ENCODE data around the gene LMOD2.

Gene LMOD2

DNA sequence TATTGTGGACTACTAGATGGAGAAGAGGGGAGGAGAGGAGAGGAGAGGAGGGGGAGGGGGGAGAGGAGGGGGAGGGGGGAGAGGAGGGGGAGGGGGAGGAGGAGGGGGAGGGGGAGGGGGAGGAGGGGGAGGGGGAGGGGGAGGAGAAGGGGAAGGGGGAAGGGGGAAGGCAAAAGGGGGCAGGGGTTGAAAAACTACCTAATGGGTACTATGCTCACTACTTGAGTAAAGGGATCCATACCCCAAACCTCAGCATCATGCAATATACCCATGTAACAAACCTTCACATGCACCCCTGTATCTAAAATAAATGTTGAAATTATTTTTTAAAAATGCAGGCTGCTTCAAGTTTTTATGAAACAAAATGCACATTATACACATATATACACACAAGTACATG is 15.1 kb upstream of the LMOD2 start:
- no peak for DNase-seq (ENCODE audit: low read depth)

DNA sequence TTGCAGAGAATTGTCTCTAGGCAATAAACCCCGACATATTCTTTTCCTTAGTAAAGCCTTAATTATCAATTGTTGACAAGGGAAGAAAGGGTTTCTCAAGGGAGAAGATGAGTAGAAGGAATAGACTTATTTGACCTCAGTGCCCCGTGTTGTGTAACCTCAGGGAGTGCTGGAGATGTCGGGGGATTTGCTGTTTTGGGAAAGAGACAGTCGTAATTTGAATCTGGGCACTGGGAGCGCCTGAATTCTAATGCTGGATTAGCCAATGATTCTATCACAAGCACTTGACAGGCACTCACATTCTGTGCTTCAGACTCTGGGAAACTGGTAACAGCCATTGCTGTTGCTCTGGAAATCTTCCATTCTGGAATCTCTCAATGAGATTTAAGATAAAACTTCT is 13.8 kb upstream of the LMOD2 start:
- DNase-seq (ENCODE audit: low read depth): no peak

DNA sequence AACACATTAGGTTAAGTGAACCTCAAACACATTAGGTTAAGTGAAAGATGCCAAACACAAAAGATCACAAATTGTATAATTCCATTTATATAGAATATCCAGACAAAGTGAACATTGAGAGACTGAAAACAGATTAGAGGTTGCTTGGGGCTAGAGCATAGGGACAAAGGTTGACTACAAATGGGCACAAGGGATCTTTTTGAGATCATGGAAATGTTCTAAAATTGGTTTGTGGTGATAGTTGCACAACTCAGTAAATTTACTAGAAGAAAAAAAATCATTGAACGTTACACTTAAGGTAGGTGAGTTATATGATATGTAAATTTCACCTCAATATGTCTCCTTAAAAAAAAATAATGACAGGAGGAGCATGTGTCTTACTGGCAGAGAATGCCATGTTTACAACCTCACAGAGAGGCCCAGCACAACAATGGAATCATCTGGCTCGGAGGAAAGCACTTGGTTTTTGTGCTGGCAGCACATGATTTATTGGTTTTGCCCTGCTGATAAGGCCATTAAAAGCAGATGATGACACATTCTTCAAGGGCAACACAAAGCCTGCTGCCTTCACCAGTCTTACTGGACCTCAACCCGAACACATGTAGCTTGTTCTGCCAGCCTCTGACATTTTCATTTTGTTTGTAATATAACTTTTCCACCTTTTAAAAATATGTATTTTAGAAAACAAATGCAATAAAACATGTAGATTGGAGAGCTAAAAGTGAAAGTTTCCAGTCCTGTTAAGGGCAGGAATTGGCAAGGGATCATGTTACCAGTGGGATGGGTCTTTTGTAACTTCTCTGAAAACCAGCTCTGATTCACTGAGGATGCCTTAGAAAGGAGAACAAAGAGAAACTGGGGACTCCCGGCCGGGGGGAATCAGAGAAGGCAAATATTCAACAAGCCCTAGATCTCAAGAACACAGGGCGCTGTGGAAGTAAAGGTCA is 11.9 kb upstream of the LMOD2 start:
- DNase-seq (ENCODE audit: low read depth): peak; percentile 40

DNA sequence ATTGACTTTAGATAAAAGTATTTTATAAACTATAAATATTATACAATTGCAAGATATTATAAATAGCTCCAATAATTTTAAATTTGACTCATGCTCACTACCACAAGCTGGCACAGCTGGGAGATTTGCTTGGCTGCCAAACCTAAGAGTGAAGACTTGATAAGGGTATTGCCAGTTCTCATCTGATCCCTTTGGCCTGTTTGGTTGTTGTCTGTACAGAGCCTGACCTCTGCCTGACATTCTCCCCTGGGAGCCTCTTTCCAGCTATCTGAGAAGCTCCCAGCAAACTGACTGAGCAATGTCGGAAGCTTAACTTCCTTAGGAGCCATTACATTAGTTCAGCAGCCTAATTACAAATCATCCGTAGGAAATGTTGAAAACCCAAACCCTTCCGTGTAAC is 10.2 kb upstream of the LMOD2 start:
- DNase-seq (ENCODE audit: low read depth): no peak

DNA sequence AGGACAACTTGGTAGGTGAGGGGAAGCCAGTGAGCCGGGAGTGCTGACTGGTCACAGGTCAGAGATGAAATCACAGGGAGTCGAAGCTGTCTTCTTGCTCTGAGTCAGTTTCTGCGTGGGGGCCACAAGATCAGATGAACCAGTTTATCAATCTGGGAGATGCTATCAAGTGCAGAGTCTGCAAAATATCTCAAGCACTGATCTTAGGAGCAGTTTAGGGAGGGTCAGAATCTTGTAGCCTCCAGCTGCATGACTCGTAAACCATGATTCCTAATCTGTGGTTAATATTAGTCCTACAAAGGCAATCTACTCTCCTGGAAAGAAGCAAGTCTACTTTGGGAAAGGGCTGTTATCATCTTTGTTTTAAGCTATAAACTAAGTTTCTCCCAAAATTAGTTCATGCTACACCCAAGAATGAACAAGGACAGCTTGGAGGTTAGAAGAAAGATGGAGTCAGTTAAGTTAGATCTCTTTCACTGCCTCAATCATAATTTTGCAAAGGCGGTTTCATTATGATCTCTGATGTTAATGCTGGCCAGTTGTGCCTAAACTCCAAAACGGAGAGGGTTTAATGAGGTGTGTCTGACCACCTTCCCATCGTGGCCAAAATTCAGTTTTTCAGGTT is 8.4 kb upstream of the LMOD2 start:
- DNase-seq (ENCODE audit: low read depth): no peak

DNA sequence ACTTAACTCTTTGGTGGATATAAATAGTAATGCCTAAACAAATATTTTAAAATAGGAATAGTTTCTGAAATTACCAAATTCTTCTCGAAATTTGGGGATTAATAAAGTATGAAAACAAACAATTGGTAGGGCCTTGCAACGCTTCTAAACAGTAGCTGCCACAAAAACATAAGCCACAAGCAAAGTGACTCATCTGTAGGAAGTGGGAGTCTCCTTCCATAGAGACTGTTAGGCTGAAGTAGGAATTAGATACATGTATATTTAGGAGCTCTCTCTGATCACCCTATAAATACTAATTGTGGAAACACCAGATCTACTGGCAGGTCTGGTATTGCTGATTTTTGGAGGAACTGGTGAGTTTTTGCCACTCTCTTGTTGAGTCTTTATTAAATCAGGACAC is 5.7 kb upstream of the LMOD2 start:
- DNase-seq (ENCODE audit: low read depth): no peak

DNA sequence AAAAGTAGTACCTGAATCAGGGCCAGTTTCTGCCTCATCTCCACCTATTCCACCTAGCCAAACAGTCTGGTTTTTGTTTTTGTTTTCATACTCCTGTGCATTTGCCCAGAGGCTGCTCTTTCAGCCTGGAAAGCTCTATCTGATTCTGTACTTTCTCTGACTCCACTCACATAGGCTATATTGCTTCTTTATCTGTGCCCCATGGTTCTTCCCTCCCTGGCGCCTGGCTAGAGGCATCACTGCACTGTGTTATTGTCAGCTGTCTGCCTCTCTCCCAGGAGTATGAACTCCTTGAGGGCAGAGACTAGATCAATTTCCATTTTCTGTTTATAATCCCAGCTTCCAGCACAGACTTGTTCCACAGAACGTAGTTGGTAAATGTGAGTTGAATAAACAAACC is 5.1 kb upstream of the LMOD2 start:
- DNase-seq (ENCODE audit: low read depth): no peak

DNA sequence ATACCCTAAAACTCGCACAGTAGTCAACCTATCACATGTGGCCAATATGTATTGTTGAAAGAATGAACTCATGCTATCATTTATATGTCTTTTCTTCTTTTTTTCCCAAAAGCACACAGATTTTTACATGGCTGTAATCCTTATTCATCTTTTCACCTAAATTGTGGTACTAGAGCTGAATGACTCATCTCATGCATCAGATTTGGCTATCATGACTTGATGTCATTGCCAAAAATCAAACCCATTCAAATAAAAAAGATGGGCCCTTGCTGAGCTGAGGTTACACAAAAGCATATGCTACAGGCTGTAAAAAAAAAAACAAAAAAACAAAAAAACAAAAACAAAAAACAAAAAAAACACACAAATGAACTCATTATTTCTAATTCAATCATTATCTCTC is 3.3 kb upstream of the LMOD2 start:
- DNase-seq (ENCODE audit: low read depth): no peak

DNA sequence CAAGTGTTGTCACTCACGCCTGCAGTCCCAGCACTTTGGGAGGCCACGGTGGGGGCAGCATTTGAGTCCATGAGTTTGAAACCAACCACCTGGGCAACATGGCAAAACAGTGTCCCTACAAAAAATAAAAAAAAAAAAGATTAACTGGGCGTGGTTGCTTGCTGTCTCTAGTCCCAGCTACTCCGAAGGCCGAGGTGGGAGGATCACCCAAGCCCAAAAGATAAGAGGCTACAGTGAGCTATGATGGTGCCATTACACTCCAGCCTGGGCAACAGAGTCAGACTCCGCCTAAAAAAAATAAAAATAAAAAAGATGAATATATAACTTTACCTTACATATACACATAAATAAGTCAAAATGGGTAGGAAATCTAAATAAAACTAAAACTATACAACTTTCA is 2.5 kb upstream of the LMOD2 start:
- DNase-seq (ENCODE audit: low read depth): no peak

DNA sequence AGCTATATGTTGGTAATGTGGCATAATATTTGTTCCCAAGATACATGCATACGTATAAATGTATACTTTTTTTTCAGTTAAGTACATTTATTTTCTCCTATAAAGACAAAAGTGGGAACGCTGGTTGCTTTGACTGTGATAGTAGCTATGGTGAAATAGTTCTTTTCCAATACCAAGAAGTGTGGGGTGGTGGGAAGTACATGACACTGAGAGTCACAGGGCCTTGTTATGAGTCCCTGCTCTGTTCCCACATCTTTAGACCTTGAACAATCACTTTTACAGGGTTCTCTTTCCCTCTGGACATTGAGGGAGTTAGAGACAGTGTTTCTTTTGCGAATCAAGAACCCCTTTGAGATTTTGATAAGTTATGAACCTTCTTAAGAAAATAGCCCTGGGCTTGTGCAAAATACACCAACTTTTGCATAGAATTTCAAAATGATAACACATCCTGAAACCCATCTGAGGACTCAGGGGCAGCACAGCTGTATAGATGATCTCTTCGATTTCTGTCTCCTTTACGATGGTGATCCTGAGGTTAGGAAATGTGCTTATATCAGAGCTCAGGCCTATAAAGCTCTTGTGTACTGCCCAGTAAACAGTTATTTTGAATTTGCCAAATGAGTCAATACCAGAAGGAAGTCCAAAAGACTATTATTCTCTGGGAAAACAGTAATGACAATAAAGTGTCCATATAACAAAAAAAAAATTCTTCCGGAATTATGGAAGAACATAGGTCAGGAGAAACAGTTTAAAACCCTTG is 1.1 kb downstream of the LMOD2 start:
- DNase-seq (ENCODE audit: low read depth): no peak

DNA sequence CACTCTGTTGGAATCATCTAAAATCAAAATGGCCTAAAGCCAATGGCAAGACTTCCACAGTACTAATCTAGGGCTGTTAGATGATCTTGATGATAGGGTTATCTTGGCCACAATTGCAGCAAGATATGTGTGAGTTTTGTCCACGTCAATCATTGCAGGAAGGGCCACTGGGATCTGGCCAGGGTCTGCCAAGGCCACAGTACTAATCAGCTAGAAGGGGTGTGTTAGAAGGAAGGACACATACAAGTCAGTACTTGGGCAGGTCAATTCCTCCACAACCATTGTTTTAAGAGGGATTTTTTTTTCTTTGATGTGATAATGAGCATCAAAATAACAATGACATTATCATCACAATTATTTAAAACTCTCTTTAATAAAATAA is 1.6 kb downstream of the LMOD2 start:
- DNase-seq (ENCODE audit: low read depth): no peak

DNA sequence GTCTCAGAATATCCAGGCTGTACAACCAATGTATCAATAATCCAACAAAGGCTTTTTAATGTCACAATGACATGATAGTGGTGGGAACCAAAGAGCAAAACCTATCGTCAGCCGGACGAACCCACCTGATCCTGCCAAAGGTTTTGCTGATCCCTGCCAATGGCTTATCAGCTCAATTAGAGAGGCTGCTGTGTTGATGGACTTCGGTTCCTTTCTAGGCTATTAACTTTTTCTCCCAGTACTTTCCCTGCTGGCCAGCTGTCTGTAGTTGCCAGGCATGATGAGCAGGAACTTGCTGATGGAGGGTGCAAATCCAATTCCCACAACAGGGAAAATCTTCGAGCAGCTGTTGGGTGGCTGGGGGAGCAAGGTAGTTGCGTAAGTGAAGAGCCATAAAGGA is 2.4 kb downstream of the LMOD2 start:
- DNase-seq (ENCODE audit: low read depth): no peak

DNA sequence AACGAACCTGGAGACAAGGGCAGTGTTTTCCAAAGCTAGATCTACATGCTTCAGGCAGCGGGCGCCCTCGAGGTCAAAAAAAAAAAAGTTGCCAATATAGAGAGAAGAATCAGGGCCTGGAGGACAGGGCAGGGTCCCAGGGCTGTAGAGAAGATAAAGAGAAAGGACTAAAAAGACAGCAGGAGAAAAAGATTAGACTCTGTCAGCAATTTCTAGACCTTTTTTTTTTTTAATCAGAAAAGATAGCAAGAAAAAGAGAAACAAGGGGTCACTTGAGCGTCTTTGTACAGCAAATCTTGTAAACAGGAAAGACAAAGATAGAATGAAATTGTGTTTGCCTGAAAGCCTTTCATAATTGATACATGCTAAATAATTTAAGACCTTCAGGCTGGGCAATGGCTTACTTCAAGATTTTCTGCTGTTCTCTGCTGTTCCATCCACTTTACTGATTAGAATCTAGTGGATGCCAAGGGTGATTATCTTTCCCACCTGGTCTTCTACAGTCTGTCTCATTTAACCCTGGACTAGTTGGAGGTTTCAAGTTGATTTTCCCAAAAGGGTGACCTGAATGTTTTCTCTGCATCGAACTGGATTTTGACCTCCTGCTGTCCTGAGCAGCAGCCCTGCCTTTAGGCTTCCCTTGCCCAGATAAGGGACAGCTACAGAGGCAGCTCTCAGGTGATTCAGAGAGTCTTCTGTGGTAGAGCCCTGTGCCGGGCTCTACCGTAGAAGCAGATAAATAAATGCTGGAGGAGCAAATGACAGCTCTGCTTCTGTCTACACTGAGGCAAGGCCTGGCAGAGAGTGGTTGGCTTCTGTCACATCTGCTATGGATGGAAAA is 5.1 kb downstream of the LMOD2 start:
- DNase-seq (ENCODE audit: low read depth): no peak

DNA sequence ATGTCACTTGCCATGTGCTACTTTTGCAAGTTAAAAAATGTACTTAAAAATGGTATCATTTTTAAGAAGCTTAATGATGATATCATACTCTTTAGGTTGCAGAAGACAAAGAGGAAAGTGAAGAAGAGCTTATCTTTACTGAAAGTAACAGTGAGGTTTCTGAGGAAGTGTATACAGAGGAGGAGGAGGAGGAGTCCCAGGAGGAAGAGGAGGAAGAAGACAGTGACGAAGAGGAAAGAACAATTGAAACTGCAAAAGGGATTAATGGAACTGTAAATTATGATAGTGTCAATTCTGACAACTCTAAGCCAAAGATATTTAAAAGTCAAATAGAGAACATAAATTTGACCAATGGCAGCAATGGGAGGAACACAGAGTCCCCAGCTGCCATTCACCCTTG is 6.1 kb downstream of the LMOD2 start:
- no peak for DNase-seq (ENCODE audit: low read depth)

DNA sequence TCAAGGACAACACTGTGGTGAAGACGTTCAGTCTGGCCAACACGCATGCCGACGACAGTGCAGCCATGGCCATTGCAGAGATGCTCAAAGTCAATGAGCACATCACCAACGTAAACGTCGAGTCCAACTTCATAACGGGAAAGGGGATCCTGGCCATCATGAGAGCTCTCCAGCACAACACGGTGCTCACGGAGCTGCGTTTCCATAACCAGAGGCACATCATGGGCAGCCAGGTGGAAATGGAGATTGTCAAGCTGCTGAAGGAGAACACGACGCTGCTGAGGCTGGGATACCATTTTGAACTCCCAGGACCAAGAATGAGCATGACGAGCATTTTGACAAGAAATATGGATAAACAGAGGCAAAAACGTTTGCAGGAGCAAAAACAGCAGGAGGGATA is 6.6 kb downstream of the LMOD2 start:
- DNase-seq (ENCODE audit: low read depth): no peak

DNA sequence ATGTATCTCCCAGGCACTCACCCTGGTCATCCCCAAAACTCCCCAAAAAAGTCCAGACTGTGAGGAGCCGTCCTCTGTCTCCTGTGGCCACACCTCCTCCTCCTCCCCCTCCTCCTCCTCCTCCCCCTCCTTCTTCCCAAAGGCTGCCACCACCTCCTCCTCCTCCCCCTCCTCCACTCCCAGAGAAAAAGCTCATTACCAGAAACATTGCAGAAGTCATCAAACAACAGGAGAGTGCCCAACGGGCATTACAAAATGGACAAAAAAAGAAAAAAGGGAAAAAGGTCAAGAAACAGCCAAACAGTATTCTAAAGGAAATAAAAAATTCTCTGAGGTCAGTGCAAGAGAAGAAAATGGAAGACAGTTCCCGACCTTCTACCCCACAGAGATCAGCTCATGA is 7.1 kb downstream of the LMOD2 start:
- DNase-seq (ENCODE audit: low read depth): no peak

DNA sequence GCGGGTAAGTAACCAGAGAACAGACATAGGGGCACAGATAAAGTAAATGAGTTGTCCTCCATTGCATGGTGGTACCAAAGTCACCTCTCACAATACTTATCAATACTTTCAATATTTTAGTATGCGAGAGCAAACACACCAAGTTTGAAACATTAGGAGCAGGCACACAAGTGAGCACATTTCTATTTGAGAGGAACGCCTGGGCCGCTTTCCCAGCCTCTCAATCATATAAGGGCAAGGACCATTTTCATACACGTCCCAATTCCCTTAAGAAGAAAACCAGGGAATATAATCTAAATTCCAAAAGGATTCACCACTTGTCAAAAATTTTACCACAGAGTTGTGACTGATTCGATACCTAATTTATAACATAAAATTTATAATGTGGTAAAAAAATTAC is 7.5 kb downstream of the LMOD2 start:
- DNase-seq (ENCODE audit: low read depth): no peak

DNA sequence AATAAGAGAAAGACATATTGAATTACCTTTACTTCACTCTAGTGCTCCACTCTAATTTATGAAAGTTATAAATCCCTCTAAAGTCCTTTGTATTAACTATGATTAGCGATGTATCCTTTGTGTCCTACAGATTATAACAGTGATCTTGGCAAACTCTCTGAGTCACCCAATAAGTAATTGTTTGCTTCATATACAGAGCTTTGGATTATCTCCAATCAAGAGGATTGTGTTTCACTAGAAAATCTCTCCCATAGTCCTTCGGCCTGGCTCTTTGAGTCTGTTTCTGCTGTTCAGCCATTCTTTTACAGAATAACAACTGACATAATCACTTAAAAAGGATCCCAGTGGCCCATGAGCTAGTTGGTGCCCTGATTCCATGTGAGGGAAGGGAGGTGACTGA is 9.5 kb downstream of the LMOD2 start:
- DNase-seq (ENCODE audit: low read depth): no peak

DNA sequence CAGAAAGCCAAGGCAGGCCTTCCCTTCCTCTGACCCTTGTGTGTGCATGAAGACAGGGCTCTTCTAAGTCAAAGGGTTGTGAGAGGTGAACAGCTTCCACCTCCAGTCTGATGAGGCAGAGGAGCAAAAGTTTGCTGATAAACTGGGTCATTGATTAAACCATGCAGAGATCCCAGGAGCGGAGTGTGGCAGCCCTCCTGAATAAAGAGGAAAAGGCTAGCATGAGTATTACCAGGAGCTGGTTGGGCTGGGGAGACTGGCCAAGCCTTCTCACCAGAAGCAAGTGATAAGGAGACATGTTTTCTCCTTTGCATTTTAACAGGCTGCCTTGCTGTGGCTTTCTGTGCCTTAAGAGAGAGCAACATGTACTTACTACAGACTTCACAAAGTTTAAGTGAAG is 10.2 kb downstream of the LMOD2 start:
- DNase-seq (ENCODE audit: low read depth): no peak

DNA sequence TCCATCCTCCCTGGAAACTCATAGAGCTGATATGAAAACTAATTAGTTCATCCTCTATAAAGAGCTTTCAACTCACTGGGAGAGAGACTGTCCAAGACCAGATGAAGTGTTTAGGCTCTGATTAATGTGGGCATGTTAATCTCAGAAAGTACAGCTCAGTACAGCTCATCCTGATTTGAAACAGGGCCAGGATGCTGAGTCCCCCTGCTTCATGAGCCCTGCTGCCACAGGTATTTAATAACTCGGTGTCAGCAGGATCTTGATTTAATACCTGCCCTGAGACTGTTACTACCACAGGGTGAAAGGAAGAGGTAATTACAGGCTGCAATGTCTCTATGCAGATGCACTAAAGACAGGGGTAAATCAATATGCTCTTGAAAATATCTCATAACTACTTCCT is 10.8 kb downstream of the LMOD2 start:
- DNase-seq (ENCODE audit: low read depth): no peak

DNA sequence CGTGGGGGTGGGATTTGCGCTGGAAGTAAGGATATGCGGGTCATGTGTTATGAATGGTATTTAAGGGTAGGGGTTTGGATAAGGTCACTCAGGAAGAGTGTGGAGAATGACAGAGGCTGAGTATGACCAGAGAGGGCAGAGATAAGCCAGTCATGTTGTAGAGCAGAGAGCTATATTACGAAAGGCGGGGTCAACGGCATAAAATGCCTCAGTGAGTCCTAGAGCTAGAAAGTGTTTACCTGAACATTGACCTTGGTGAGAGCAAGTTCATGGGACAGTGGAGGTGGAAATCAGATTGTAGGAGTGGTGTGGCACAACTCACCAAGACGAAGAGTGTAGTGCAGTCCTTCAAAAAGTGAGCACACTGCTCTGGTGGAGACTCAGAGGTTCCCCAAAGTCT is 13.8 kb downstream of the LMOD2 start:
- DNase-seq (ENCODE audit: low read depth): no peak

DNA sequence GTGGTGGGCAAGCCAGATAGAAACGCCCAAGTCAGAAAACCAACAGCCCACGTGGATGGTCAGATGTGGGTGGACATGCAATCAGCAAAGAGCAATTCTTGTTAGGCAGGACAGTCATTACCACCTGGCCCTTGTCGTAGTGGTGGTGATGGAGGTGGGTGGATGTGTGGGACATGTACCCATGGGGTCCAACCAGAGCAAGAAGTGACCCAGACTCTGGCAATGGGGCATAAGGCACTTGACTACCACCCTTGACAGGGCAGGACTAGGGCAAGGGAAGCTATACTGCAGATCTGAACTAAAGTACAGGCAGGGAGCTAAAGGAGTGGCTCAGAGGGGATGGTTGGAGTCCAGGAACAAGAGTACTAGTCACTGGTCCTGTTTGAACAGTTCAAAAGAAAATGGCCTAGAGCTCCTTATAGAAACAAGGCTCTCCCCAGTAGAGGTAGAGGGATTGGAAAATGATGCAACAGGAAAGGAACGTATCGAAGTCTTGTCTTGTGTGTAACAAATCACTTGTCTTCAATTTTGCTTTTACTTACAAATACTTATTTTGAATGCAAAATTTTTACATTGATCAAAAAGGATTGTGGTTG is 17.6 kb downstream of the LMOD2 start:
- no peak for DNase-seq (ENCODE audit: low read depth)
